Uterus (tissue), 4 donors: ENCODE data around the gene SPTLC1. TPM values are rescaled to one million over a fixed set of nuclear protein-coding genes. Genes with fewer than 3 reads are reported as not detected.
"Not testable (repeated sequence)": the region's sequence is repeated elsewhere in the genome, so short reads cannot be mapped to it uniquely, and the experiment has no call there.

ENCODE experiments used
- DNase-seq, 2 donors: peaks; one replicate each; pipeline ENCODE4 v3.0.0-alpha.2; 2019 to 2020
- H3K27ac ChIP-seq, 2 donors: fragments of 200-600 bp; sonication (generic); 1 replicate in 1 of 2; 2 replicates in 1 of 2; pipeline ENCODE4 v1.5.1; 2016 to 2018
- H3K27me3 ChIP-seq, 2 donors: fragments of 200-600 bp; sonication (generic); one replicate each; pipeline ENCODE4 v1.5.1; 2018 to 2019; ENCODE audit warnings: control low read depth in 1 of 2
- H3K36me3 ChIP-seq, 2 donors: fragments of 200-600 bp; sonication (generic); one replicate each; pipeline ENCODE4 v1.5.1; 2019; ENCODE audit warnings: control low read depth in 1 of 2
- H3K4me1 ChIP-seq, 2 donors: fragments of 200-600 bp; sonication (generic); one replicate each; pipeline ENCODE4 v1.5.1; 2018 to 2019; ENCODE audit warnings: control low read depth in 1 of 2
- H3K4me3 ChIP-seq, 2 donors: fragments of 200-600 bp; sonication (generic); 1 replicate in 1 of 2; 2 replicates in 1 of 2; pipeline ENCODE4 v1.5.1; 2018 to 2019; ENCODE audit warnings: mild to moderate bottlenecking in 1 of 2
- H3K9me3 ChIP-seq, 2 donors: fragments of 200-600 bp; sonication (generic); one replicate each; pipeline ENCODE4 v1.5.1; 2019; ENCODE audit warnings: control low read depth in 1 of 2
- CTCF ChIP-seq, 4 experiments: fragments of 200-600 bp in 2 of 4; fragments of 450-650 bp in 2 of 4; sonication (generic) in 2 of 4; IDR thresholded peaks; one replicate each; pipeline ENCODE4 v1.5.1; 2016 to 2019; ENCODE audit warnings: antibody characterized with exemption in 4 of 4, mild to moderate bottlenecking in 2 of 4, moderate library complexity in 1 of 4
- POLR2A ChIP-seq, 2 donors: fragments of 450-650 bp; IDR thresholded peaks; one replicate each; pipeline ENCODE4 v1.6.1; 2016; ENCODE audit warnings: antibody characterized with exemption in 2 of 2, mild to moderate bottlenecking in 1 of 2, moderate library complexity in 1 of 2
- intact Hi-C: fragments of 100-400 bp; cut with DNase I; formaldehyde crosslinking; loops from one replicate; pipeline ENCODE4 v1.15.1; 2023; ENCODE audit warnings: low total_unique reads
- total RNA-seq, 4 donors: library from RNA; depleted of rRNA in 3 of 4; stranded (reverse); fragments of >200 nt in 3 of 4; gene quantifications; one replicate each; pipeline versions ENCODE4 v1.1.0 to v1.2.4, GENCODE V29; 2014 to 2023
- donor health status: DM: yes; HTN: yes; CAD: no.

The SPTLC1 gene
- total RNA-seq, 4 donors from 2014 or later, result 42.9 to 153 (median 70.8) TPM

GRCh38 chr9:92136184-92136858 is 21.1 kb upstream of the SPTLC1 start:
- H3K27ac ChIP-seq, result no peak overlapping the region
- no peak for TF ChIP-seq CTCF (IDR thresholded peaks at IDR 0.05)
- no peak for TF ChIP-seq POLR2A (IDR thresholded peaks at IDR 0.05)
- no peaks in the 10 kb centered on the region for H3K36me3 ChIP-seq
- no peak overlapping the region for H3K4me3 ChIP-seq
- H3K9me3 ChIP-seq, result no peaks in the 10 kb centered on the region
- intact Hi-C loops, result loop anchor here (5.0 to 10.0 kb wide), 2 partner anchors 308 to 501 kb away; no protein-coding TSS in a partner anchor
- DNase-seq, result no peak
- no peaks in the 10 kb centered on the region for H3K4me1 ChIP-seq
- no peaks in the 10 kb centered on the region for H3K27me3 ChIP-seq

- no peak overlapping the region for H3K4me3 ChIP-seq
- H3K27ac ChIP-seq, result no peak overlapping the region
- no peaks in the 10 kb centered on the region for H3K4me1 ChIP-seq
- no peaks in the 10 kb centered on the region for H3K9me3 ChIP-seq
- no peaks in the 10 kb centered on the region for H3K36me3 ChIP-seq
- intact Hi-C loops, result loop anchor here (5.0 to 10.0 kb wide), 2 partner anchors 309 to 502 kb away; no protein-coding TSS in a partner anchor
- no peak for DNase-seq
- H3K27me3 ChIP-seq, result no peaks in the 10 kb centered on the region
- no peak for TF ChIP-seq CTCF (IDR thresholded peaks at IDR 0.05)
- no peak for TF ChIP-seq POLR2A (IDR thresholded peaks at IDR 0.05)
Measured at GRCh38 chr9:92135576-92135975, 20.4 kb upstream of the SPTLC1 start.

GRCh38 chr9:92133949-92134604 is 18.9 kb upstream of the SPTLC1 start:
- DNase-seq, result peak; percentile 78 to 82
- Histone ChIP-seq H3K36me3 (no peaks in the 10 kb centered on the region), H3K27ac (peak overlapping the region; percentile 74 to 81), H3K27me3 (no peaks in the 10 kb centered on the region), H3K4me3 (peak overlapping the region in 1 of 2 donors; percentile 10), H3K4me1 (no peaks in the 10 kb centered on the region), H3K9me3 (no peaks in the 10 kb centered on the region)
- TF ChIP-seq POLR2A (IDR thresholded peaks at IDR 0.05) (no peak), CTCF (IDR thresholded peaks at IDR 0.05) (peak; percentile 78 to 94 (median 89))
- intact Hi-C loops, result loop anchor here (10.0 kb wide), 1 partner anchor 311 kb away; no protein-coding TSS in a partner anchor

- not testable (repeated sequence) for DNase-seq, H3K36me3 ChIP-seq, H3K4me3 ChIP-seq, H3K27ac ChIP-seq, H3K4me1 ChIP-seq, H3K27me3 ChIP-seq, H3K9me3 ChIP-seq
- intact Hi-C loops, result loop anchor here (10.0 kb wide), 1 partner anchor 312 kb away; no protein-coding TSS in a partner anchor
Measured at GRCh38 chr9:92132913-92133312, 17.7 kb upstream of the SPTLC1 start.

GRCh38 chr9:92132501-92132900 is 17.3 kb upstream of the SPTLC1 start:
- no peak for TF ChIP-seq CTCF (IDR thresholded peaks at IDR 0.05)
- no peak for TF ChIP-seq POLR2A (IDR thresholded peaks at IDR 0.05)
- Histone ChIP-seq H3K27ac (no peak overlapping the region), H3K27me3 (no peaks in the 10 kb centered on the region), H3K4me1 (no peaks in the 10 kb centered on the region), H3K4me3 (no peak overlapping the region), H3K36me3 (no peaks in the 10 kb centered on the region), H3K9me3 (no peaks in the 10 kb centered on the region)
- no peak for DNase-seq
- intact Hi-C loops, result loop anchor here (10.0 kb wide), 1 partner anchor 312 kb away; no protein-coding TSS in a partner anchor
